ENCODE results near the gene SALL2.
"Not testable (repeated sequence)": the region's sequence is repeated elsewhere in the genome, so short reads cannot be mapped to it uniquely, and the experiment has no call there.

The SALL2 gene

GRCh38 chr14:21525962-21526671 lies at the start of gene SALL2:
Gene SALL2 (minus strand): TSS chr14:21526346. CDS start chr14:21526127, 219 bp downstream.
- in situ Hi-C loops (cut with HindIII; ENCODE audit: low sequenced_read_pairs): no loop called here

DNA sequence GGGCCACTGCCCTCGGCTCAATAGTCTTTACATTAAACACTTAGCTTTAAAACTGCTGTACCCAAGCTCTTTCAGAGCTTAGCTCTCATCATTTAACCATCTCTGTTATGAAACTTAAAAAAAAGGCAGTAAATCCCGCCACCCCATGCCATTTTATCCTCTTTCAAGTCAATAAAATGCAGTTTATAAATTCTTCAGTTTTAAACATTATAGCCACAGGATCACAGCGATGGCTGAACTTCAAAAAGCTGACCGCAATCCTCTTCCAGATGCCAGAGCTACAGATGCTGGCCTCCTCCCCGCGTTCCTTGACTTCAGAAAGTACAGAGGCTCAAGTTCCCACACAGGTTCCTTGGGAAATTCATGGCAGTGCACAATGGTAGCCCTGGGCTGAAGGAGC lies 49.5 kb upstream of the SALL2 start:
- in situ Hi-C loops (cut with HindIII; ENCODE audit: low sequenced_read_pairs): no loop called here

- in situ Hi-C loops (cut with HindIII; ENCODE audit: low sequenced_read_pairs): no loop called here
These were observed 46.5 kb upstream of the SALL2 start for GRCh38 chr14:21572604-21573003.

- in situ Hi-C loops (cut with HindIII; ENCODE audit: low sequenced_read_pairs): no loop called here
These were observed 32.6 kb upstream of the SALL2 start for GRCh38 chr14:21558703-21559170.

- in situ Hi-C loops (cut with HindIII; ENCODE audit: low sequenced_read_pairs): no loop called here
These were observed 31.1 kb upstream of the SALL2 start for GRCh38 chr14:21557084-21557901.

- in situ Hi-C loops (cut with HindIII; ENCODE audit: low sequenced_read_pairs): no loop called here
These were observed 30.4 kb upstream of the SALL2 start for GRCh38 chr14:21556378-21557083.

GRCh38 chr14:21553266-21553665 lies 27.1 kb upstream of the SALL2 start:
- in situ Hi-C loops (cut with HindIII; ENCODE audit: low sequenced_read_pairs): no loop called here

DNA sequence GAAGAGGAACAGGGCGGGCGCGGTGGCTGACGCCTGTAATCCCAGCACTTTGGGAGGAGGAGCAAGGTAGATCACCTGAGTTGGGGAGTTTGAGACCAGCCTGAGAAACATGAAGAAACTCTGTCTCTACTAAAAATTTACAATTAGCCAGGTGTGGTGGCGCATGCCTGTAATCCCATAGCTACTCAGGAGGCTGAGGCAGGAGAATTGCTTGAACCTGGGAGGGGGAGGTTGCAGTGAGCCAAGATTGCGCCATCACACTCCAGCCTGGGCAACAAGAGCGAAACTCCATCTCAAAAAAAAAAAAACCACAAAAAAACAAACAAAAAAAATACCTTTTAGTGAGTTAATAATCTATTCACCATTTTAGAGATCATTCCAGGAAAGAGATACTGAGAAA lies 18.4 kb upstream of the SALL2 start:
- in situ Hi-C loops (cut with HindIII; ENCODE audit: low sequenced_read_pairs): not testable (repeated sequence)

- in situ Hi-C loops (cut with HindIII; ENCODE audit: low sequenced_read_pairs): no loop called here
These were observed 17.8 kb upstream of the SALL2 start for GRCh38 chr14:21543963-21544362.

- in situ Hi-C loops (cut with HindIII; ENCODE audit: low sequenced_read_pairs): no loop called here
These were observed 17.4 kb upstream of the SALL2 start for GRCh38 chr14:21543521-21543960.

GRCh38 chr14:21541413-21542074 lies 15.4 kb upstream of the SALL2 start:
- in situ Hi-C loops (cut with HindIII; ENCODE audit: low sequenced_read_pairs): no loop called here

DNA sequence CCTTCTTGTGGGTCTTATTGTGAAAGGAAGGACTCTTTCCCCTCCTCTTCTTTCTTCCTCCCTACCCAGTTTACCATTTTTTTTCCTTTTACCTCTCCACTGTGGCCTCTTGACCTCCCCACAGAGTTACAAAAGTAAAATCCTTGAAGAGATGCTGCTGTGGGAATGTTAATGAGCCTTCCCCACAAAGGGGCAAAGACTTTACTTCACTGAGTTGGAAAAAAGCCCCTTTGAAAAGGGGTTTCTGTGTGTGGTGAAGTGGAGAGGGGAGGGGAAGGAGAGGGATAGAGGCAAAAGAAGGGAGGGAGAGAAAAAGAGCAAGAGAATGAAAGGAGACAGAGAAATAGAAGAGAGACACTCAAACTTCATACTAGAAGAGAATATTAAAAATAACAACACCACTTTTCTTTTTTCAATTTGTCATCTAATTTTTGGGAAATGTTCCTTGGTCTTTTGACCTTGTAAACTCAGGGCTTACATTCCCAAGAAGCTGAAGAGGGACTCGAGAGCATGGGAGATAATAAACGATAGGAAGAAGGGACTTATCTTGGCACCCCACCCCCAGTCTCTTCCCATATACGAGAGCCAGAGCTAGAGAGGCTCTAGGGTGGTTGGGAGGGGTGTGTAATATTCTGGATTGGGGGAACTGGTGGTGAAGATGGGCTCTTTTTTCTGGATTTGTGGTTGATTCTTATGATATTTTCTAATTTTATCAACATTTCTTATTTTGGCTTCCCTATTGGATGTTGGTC lies 13.2 kb upstream of the SALL2 start:
- in situ Hi-C loops (cut with HindIII; ENCODE audit: low sequenced_read_pairs): no loop called here

DNA sequence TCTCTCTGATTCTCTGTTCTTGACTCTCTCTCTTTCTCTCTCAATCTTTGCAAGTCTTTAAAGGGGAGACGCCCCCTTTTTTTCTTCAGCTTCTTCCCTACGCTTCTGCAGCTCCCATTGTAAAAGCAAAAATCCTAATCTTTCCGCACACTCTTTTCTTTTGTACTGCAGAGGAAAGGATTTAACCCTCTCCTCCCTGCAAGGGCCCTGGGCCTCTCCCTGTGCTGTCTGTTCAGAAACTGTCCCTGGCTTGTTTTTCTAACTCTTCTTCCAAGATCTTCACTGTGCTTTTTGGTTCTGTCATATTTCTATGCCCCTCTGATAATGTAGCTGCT lies 10.9 kb upstream of the SALL2 start:
- in situ Hi-C loops (cut with HindIII; ENCODE audit: low sequenced_read_pairs): no loop called here

- in situ Hi-C loops (cut with HindIII; ENCODE audit: low sequenced_read_pairs): no loop called here
These were observed 10.4 kb upstream of the SALL2 start for GRCh38 chr14:21536418-21537089.

- in situ Hi-C loops (cut with HindIII; ENCODE audit: low sequenced_read_pairs): no loop called here
These were observed 9.6 kb upstream of the SALL2 start for GRCh38 chr14:21535545-21536417.

- in situ Hi-C loops (cut with HindIII; ENCODE audit: low sequenced_read_pairs): no loop called here
These were observed 8.4 kb upstream of the SALL2 start for GRCh38 chr14:21534576-21534975.

GRCh38 chr14:21533294-21533693 lies 7.1 kb upstream of the SALL2 start:
- in situ Hi-C loops (cut with HindIII; ENCODE audit: low sequenced_read_pairs): no loop called here

DNA sequence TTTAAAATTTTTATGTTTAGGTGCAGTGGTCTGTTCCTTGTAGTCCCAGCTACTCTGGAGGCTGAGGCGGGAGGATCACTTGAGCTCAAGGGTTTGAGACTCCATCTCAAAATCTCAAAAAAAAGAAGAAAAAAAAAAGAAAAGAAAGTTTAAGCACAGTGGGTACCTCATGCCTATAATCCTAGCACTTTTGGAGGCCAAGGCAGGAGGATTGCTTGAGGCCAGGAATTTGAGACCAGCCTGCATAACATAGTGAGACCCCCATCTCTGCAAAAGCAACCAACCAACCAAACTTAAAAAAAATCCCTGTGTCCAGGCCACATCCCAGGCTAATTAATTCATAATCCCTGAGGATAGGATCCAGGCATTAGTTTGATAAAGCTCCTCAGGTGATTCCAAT lies 3.4 kb upstream of the SALL2 start:
- in situ Hi-C loops (cut with HindIII; ENCODE audit: low sequenced_read_pairs): no loop called here

Measured in DLD1 (cell line).